Measurements from ENCODE around the gene AGAP1.

GRCh38 chr2:235479604-235480003, 14.2 kb upstream of the AGAP1 start:
- TF ChIP-seq POLR2AphosphoS5 (IDR thresholded peaks at IDR 0.05) = no peak
- no peak for TF ChIP-seq CTCF (IDR thresholded peaks at IDR 0.05 in 8 of 11, conservative IDR thresholded peaks at IDR 0.05 in 3 of 11)

Data from spleen (tissue), 7 donors.